NCI-H1092 treated with DMSO at 0.1 percent for 48 hours (cell line): Measurements from ENCODE around the gene ASTN2.

Source experiments
- DNase-seq: peaks from one replicate; lab custom pipeline; 2025; lab: John Stamatoyannopoulos, UW

The ASTN2 gene

GRCh38 chr9:116453785-116454184, 961.1 kb downstream of the ASTN2 start:
- no peak for DNase-seq

GRCh38 chr9:116452634-116453033, 962.2 kb downstream of the ASTN2 start:
- DNase-seq: no peak

GRCh38 chr9:116452227-116452626, 962.6 kb downstream of the ASTN2 start:
- DNase-seq: no peak

GRCh38 chr9:116451500-116452115, 963.2 kb downstream of the ASTN2 start:
- no peak for DNase-seq

- no peak for DNase-seq
These were observed 964.3 kb downstream of the ASTN2 start for GRCh38 chr9:116450378-116451139.

GRCh38 chr9:116449949-116450348, 964.9 kb downstream of the ASTN2 start:
- no peak for DNase-seq

- no peak for DNase-seq
These were observed 966.4 kb downstream of the ASTN2 start for GRCh38 chr9:116448431-116448830.

DNA sequence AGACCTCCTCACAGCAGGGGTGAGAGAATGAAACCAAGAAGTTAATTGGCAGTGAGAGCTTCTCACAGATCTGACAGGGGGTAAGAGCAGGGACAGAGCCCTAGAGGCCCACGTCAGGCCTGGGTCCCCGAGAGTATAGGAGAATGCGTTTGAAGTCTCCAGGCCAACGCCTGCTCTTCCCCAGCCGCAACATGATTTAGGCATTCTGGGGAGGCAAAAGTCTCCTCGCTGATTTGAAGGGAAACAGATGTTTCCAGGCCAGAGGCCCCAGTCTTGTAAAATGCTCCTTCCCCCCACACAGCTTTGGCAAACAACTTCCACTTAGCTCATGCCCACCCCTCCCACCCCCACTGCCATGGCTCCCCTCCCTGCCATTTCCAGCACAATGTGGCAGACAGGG, 966.9 kb downstream of the ASTN2 start:
- no peak for DNase-seq

DNA sequence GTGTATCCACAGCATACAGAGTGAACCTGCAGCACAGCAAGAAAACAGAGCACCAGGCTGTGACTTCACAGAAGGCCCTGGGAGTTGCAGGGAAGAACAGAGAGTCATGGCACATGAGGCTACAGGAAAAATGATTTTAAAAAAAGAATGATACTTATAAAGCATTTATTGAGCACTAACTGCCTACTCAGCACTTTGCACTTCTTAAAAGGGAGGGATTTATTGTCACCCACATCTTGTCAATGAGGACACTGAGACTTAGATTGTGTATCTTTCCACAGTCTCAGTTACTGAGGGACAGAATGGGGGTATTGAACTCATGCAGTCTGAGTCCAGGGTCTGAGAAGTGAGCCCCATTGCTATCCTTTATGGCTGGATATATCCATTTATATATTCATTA, 972.3 kb downstream of the ASTN2 start:
- no peak for DNase-seq

DNA sequence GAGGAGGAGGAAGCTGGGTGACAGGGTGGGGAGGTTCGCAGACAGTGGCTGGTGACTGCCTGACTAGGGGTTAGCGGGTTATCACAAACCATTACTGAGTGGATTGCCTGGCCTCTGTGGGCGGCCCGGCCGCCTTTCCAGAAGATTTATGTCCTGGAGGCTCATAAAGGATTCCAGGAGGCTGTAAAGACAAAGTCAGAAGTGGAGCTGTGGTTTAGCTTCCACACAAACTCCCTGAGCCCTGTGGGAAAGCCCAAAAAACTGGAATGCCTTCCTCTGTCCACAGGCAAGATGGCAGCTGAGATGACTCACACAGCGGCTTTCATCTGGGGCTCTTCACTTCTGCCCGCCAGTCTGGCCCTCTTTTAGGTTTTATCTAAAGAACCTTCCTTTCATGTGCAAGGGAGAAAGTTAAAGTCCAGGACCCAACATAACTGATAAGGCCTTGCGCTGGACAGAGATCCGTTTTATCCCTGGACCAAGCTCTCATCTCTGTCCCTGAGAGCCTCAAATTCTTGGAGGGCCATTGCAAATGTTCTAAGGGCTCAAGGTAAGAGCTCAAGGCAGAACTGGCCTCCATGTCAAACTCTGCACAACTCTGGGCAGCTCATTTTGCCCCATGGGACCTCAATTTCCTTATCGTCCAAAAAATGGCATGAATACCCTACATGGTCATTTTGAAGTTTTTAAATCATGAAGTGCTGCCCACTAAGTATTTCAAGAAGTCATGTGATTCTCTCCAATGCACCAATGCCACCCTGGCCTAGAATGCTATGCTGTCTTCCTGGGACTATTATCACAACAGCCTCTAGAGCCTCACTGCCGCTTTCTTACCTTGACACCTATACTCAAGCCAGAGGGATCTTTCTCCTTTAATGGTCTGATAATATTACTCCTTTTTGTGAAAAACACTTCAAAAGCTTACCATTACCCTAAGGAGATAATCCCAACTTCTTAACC, 977.2 kb downstream of the ASTN2 start:
- no peak for DNase-seq

- DNase-seq: no peak
These were observed 978.7 kb downstream of the ASTN2 start for GRCh38 chr9:116436121-116436520.

GRCh38 chr9:116435706-116436105, 979.2 kb downstream of the ASTN2 start:
- no peak for DNase-seq

DNA sequence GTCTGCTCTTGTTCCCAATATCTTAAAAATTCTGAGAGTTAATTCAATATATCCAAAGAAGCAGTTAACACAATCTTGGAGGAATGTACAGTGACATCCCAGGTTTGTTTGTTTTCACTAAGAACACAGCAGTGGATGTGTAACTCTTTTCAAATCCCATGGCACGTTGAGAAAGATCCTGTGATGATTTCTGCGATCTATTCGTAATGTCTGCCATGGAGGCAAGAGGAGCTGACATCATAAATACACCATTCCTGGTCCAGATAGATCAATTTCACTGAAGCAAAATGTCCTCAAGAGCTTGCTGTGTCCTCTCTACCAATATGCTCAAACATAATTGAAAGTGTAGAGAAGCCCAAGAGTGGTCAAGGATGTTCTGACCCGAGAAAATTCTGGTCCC, 980.5 kb downstream of the ASTN2 start:
- no peak for DNase-seq

DNA sequence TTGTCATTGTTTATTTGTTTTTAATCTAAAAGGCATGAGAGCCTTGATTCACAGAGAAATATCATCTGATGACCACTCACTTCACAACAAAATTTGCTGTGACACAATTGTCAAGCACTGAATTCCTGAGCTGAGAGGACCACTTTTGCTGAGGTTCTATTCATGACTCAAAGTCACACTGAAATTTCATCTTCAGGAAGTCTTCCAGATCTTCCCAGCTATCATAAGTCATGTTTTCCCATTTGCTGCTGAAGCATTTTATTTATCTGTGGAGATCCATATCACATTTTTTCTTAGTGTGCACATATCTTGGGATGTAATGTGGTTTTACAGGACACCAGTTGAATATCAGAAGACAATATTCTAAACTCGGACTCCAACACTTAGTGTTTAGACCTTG, 982.8 kb downstream of the ASTN2 start:
- no peak for DNase-seq

- DNase-seq: no peak
These were observed 984.0 kb downstream of the ASTN2 start for GRCh38 chr9:116430849-116431248.

- DNase-seq: no peak
These were observed 989.6 kb downstream of the ASTN2 start for GRCh38 chr9:116425244-116425643.

- no peak for DNase-seq
These were observed 991.7 kb downstream of the ASTN2 start for GRCh38 chr9:116423149-116423548.

DNA sequence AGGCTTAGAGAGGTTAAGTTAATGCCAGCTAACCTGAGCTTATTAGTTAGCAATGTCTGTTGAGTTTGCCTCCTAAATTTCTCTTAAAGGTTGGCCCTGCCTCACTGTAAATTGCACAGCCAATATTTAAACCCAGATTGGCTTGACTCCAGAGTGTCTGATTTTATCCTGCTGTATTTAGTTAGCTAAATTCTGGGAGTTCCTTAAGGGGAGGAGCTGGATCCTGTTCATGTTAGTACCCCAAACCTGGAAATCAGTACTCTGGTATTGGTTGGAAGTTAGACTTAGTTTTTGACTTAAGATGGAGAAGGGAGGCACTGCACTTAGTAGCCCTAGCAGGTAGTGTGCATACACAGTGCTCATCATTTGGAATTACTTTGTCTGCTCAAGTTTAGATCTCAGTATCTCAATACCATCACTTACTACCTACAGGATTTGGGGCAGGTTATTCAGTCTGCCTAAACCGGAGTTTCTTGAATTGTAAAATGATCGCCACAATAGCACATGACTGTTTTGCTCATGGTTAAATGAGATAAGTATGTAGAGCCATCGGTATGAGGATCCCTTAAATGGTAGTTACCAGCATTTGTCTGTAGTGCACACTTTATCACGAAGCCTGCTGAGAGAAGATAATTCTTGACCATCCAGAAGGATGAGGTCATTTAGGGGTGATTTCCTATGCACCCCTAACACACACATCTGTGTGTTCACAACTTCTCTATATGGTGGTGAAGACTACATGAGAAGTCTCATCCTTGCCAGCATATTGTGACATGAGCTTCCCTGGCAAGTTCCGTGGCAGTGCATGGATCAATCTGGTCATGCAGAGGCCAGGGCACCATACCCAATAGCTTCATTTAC, 992.5 kb downstream of the ASTN2 start:
- no peak for DNase-seq

- no peak for DNase-seq
These were observed 993.8 kb downstream of the ASTN2 start for GRCh38 chr9:116420993-116421538.

- DNase-seq: no peak
These were observed 995.7 kb downstream of the ASTN2 start for GRCh38 chr9:116419181-116419580.

GRCh38 chr9:116417464-116417863, 997.4 kb downstream of the ASTN2 start:
- no peak for DNase-seq
